Right atrium auricular region (tissue), 2 donors: ENCODE results near the gene GCNT3. TPM values are rescaled to one million over a fixed set of nuclear protein-coding genes. Genes with fewer than 3 reads are reported as not detected.

Experiments used
- DNase-seq: peaks from one replicate; pipeline ENCODE4 v3.0.0-alpha.2; 2019; ENCODE audit warnings: low spot score
- H3K27ac ChIP-seq, 2 donors: fragments of 200-600 bp; sonication (generic); 1 replicate in 1 of 2; 2 replicates in 1 of 2; pipeline ENCODE4 v1.5.1; 2016 to 2019
- H3K27me3 ChIP-seq, 2 donors: fragments of 200-600 bp; sonication (generic); one replicate each; pipeline versions ENCODE4 v1.5.1 to v1.6.0; 2017 to 2019
- H3K36me3 ChIP-seq: fragments of 200-600 bp; sonication (generic); one replicate; pipeline ENCODE4 v1.5.1; 2016
- H3K4me1 ChIP-seq, 2 donors: fragments of 200-600 bp; sonication (generic); one replicate each; pipeline versions ENCODE4 v1.5.1 to v1.6.0; 2017 to 2019
- H3K4me3 ChIP-seq, 2 donors: fragments of 200-600 bp; sonication (generic); 1 replicate in 1 of 2; 2 replicates in 1 of 2; pipeline ENCODE4 v1.5.1; 2017 to 2019; ENCODE audit warnings: mild to moderate bottlenecking in 1 of 2, moderate library complexity in 1 of 2
- H3K9me3 ChIP-seq, 2 donors: fragments of 200-600 bp; sonication (generic); one replicate each; pipeline ENCODE4 v1.5.1; 2019
- CTCF ChIP-seq, 2 donors: fragments of 200-600 bp; sonication (generic); IDR thresholded peaks; one replicate each; pipeline ENCODE4 v1.5.1; 2019; ENCODE audit warnings: antibody characterized with exemption in 2 of 2
- total RNA-seq, 2 donors: library from RNA; depleted of rRNA; stranded (reverse); fragments of >200 nt; gene quantifications; one replicate each; pipeline ENCODE4 v1.1.0, GENCODE V29; 2016

Gene GCNT3
- total RNA-seq, 2 donors from 2014 or later = not detected

- Histone ChIP-seq H3K36me3 (peaks cover 44% of the 10 kb centered on the region), H3K27me3 (no peaks in the 10 kb centered on the region), H3K4me3 (no peak overlapping the region), H3K9me3 (no peaks in the 10 kb centered on the region), H3K4me1 (peaks cover 0 to 8% of the 10 kb centered on the region in 2 donors), H3K27ac (no peak overlapping the region)
- TF ChIP-seq CTCF (IDR thresholded peaks at IDR 0.05) = no peak
- no peak for DNase-seq
Observed at GRCh38 chr15:59646277-59646676, 34.7 kb downstream of the GCNT3 start.

GRCh38 chr15:59647085-59647484 lies 35.5 kb downstream of the GCNT3 start:
- no peaks in the 10 kb centered on the region for H3K27me3 ChIP-seq
- DNase-seq = no peak
- H3K27ac ChIP-seq = no peak overlapping the region
- H3K36me3 ChIP-seq = peaks cover 53% of the 10 kb centered on the region
- TF ChIP-seq CTCF (IDR thresholded peaks at IDR 0.05) = no peak
- no peak overlapping the region for H3K4me3 ChIP-seq
- peaks cover 0 to under 1% of the 10 kb centered on the region in 2 donors for H3K9me3 ChIP-seq
- H3K4me1 ChIP-seq = peaks cover 0 to 8% of the 10 kb centered on the region in 2 donors

GRCh38 chr15:59649603-59650002 lies 38.0 kb downstream of the GCNT3 start:
- Histone ChIP-seq H3K4me3 (no peak overlapping the region), H3K9me3 (peaks cover 0 to 5% of the 10 kb centered on the region in 2 donors), H3K27me3 (no peaks in the 10 kb centered on the region), H3K4me1 (peaks cover 0 to 8% of the 10 kb centered on the region in 2 donors), H3K27ac (no peak overlapping the region), H3K36me3 (peaks cover 46% of the 10 kb centered on the region)
- DNase-seq = no peak
- TF ChIP-seq CTCF (IDR thresholded peaks at IDR 0.05) = no peak

- Histone ChIP-seq H3K4me3 (no peak overlapping the region), H3K9me3 (peaks cover 0 to 5% of the 10 kb centered on the region in 2 donors), H3K27ac (no peak overlapping the region), H3K4me1 (peaks cover 0 to 25% of the 10 kb centered on the region in 2 donors), H3K27me3 (no peaks in the 10 kb centered on the region), H3K36me3 (peaks cover 19% of the 10 kb centered on the region)
- TF ChIP-seq CTCF (IDR thresholded peaks at IDR 0.05) = no peak
- no peak for DNase-seq
Observed at GRCh38 chr15:59654046-59654445, 42.5 kb downstream of the GCNT3 start.

GRCh38 chr15:59656897-59657634 lies 45.5 kb downstream of the GCNT3 start, which contains the start of gene GTF2A2:
Gene GTF2A2, minus strand, starts transcription at chr15:59657515. Its CDS starts 5,238 bp downstream, at chr15:59652277.
- TF ChIP-seq CTCF (IDR thresholded peaks at IDR 0.05) = no peak
- Histone ChIP-seq H3K9me3 (peaks cover 0 to 5% of the 10 kb centered on the region in 2 donors), H3K27me3 (no peaks in the 10 kb centered on the region), H3K27ac (peak within 1 kb of the TSS; percentile 79 to 89), H3K4me1 (peaks cover 0 to 17% of the 10 kb centered on the region in 2 donors), H3K4me3 (peak within 1 kb of the TSS; percentile 95 to 96), H3K36me3 (peaks cover 8% of the 10 kb centered on the region)
- DNase-seq = peak; percentile 92
